ENCODE data around the gene ERICH3.

ERICH3 gene

GRCh38 chr1:74596717-74597116 is 76.9 kb downstream of the ERICH3 start:
- DNase-seq, result no peak
- in situ Hi-C loops (cut with HindIII; ENCODE audit: low pct_ligation_motif_present, low pct_unique_long_range_greater_than_20kb, low sequenced_read_pairs), result no loop called here

GRCh38 chr1:74593887-74594866 is 79.4 kb downstream of the ERICH3 start:
- no peak for DNase-seq
- in situ Hi-C loops (cut with HindIII; ENCODE audit: low pct_ligation_motif_present, low pct_unique_long_range_greater_than_20kb, low sequenced_read_pairs), result no loop called here

- no peak for DNase-seq
- in situ Hi-C loops (cut with HindIII; ENCODE audit: low pct_ligation_motif_present, low pct_unique_long_range_greater_than_20kb, low sequenced_read_pairs), result no loop called here
These were observed 80.8 kb downstream of the ERICH3 start for GRCh38 chr1:74592580-74593355.

- no peak for DNase-seq
These were observed 81.6 kb downstream of the ERICH3 start for GRCh38 chr1:74591949-74592348.

GRCh38 chr1:74590288-74590687 is 83.3 kb downstream of the ERICH3 start:
- no peak for DNase-seq
- in situ Hi-C loops (cut with HindIII; ENCODE audit: low pct_ligation_motif_present, low pct_unique_long_range_greater_than_20kb, low sequenced_read_pairs), result no loop called here

More at GRCh38 chr1:74591949-74592348, 81.6 kb downstream of the ERICH3 start:
- in situ Hi-C loops (cut with HindIII; ENCODE audit: low pct_ligation_motif_present, low pct_unique_long_range_greater_than_20kb, low sequenced_read_pairs), result no loop called here

- DNase-seq, result no peak
- in situ Hi-C loops (cut with HindIII; ENCODE audit: low pct_ligation_motif_present, low pct_unique_long_range_greater_than_20kb, low sequenced_read_pairs), result no loop called here
These were observed 85.7 kb downstream of the ERICH3 start for GRCh38 chr1:74587888-74588287.

- in situ Hi-C loops (cut with HindIII; ENCODE audit: low pct_ligation_motif_present, low pct_unique_long_range_greater_than_20kb, low sequenced_read_pairs), result no loop called here
- peak; percentile 25 for DNase-seq
These were observed 87.2 kb downstream of the ERICH3 start for GRCh38 chr1:74586253-74586897.

GRCh38 chr1:74584185-74584584 is 89.4 kb downstream of the ERICH3 start:
- no peak for DNase-seq
- in situ Hi-C loops (cut with HindIII; ENCODE audit: low pct_ligation_motif_present, low pct_unique_long_range_greater_than_20kb, low sequenced_read_pairs), result no loop called here

GRCh38 chr1:74583397-74583796 is 90.2 kb downstream of the ERICH3 start:
- DNase-seq, result no peak
- in situ Hi-C loops (cut with HindIII; ENCODE audit: low pct_ligation_motif_present, low pct_unique_long_range_greater_than_20kb, low sequenced_read_pairs), result no loop called here

GRCh38 chr1:74579425-74579824 is 94.2 kb downstream of the ERICH3 start:
- no peak for DNase-seq
- in situ Hi-C loops (cut with HindIII; ENCODE audit: low pct_ligation_motif_present, low pct_unique_long_range_greater_than_20kb, low sequenced_read_pairs), result no loop called here

GRCh38 chr1:74578101-74578500 is 95.5 kb downstream of the ERICH3 start:
- in situ Hi-C loops (cut with HindIII; ENCODE audit: low pct_ligation_motif_present, low pct_unique_long_range_greater_than_20kb, low sequenced_read_pairs), result no loop called here
- no peak for DNase-seq

- in situ Hi-C loops (cut with HindIII; ENCODE audit: low pct_ligation_motif_present, low pct_unique_long_range_greater_than_20kb, low sequenced_read_pairs), result no loop called here
These were observed 101.7 kb downstream of the ERICH3 start for GRCh38 chr1:74571891-74572290.

GRCh38 chr1:74571493-74571800 is 102.1 kb downstream of the ERICH3 start:
- DNase-seq, result no peak
- in situ Hi-C loops (cut with HindIII; ENCODE audit: low pct_ligation_motif_present, low pct_unique_long_range_greater_than_20kb, low sequenced_read_pairs), result no loop called here

More at GRCh38 chr1:74571891-74572290, 101.7 kb downstream of the ERICH3 start:
- no peak for DNase-seq

- no peak for DNase-seq
- in situ Hi-C loops (cut with HindIII; ENCODE audit: low pct_ligation_motif_present, low pct_unique_long_range_greater_than_20kb, low sequenced_read_pairs), result no loop called here
These were observed 102.6 kb downstream of the ERICH3 start for GRCh38 chr1:74570797-74571492.

- no peak for DNase-seq
- in situ Hi-C loops (cut with HindIII; ENCODE audit: low pct_ligation_motif_present, low pct_unique_long_range_greater_than_20kb, low sequenced_read_pairs), result no loop called here
These were observed 123.7 kb downstream of the ERICH3 start for GRCh38 chr1:74549932-74550331.

- DNase-seq, result no peak
- in situ Hi-C loops (cut with HindIII; ENCODE audit: low pct_ligation_motif_present, low pct_unique_long_range_greater_than_20kb, low sequenced_read_pairs), result no loop called here
These were observed 124.4 kb downstream of the ERICH3 start for GRCh38 chr1:74548961-74549750.

- no peak for DNase-seq
- in situ Hi-C loops (cut with HindIII; ENCODE audit: low pct_ligation_motif_present, low pct_unique_long_range_greater_than_20kb, low sequenced_read_pairs), result no loop called here
These were observed 127.8 kb downstream of the ERICH3 start for GRCh38 chr1:74545821-74546220.

- peak; percentile 20 for DNase-seq
- in situ Hi-C loops (cut with HindIII; ENCODE audit: low pct_ligation_motif_present, low pct_unique_long_range_greater_than_20kb, low sequenced_read_pairs), result no loop called here
These were observed 139.4 kb downstream of the ERICH3 start for GRCh38 chr1:74534241-74534640.

All from ACHN (cell line).